GM12878 (cell line): ENCODE results near the gene PLEKHD1. TPM values are rescaled to one million over a fixed set of nuclear protein-coding genes. Genes with fewer than 3 reads are reported as not detected.

ENCODE experiments used
- ATAC-seq: fragments of 200-7000 bp; cut with Tn5 transposase; 3 replicates; pipeline ENCODE4 v1.9.1; 2020; ENCODE audit warnings: mild to moderate bottlenecking, moderate library complexity
- BruUV-seq: library from RNA; stranded (reverse); fragments of 400-500 nt; replicated peaks from 2 replicates; lab custom pipeline; 2021; lab: Mats Ljungman, UMichigan
- CTCF ChIA-PET: fragments of 300-600 bp; sonication (Branson Sonifier 250); formaldehyde crosslinking; extraction: SDS; loops from one replicate; lab custom pipeline; 2021; ENCODE audit warnings: inconsistent platforms; lab: Yijun Ruan, JAX
- POLR2A ChIA-PET: fragments of 350-600 bp; formaldehyde crosslinking; extraction: SDS; loops from one replicate; lab custom pipeline; 2021; ENCODE audit warnings: inconsistent platforms; lab: Charles Lee
- RAD21 ChIA-PET: fragments of 300-600 bp; sonication (Branson Sonifier 250); formaldehyde crosslinking; loops from one replicate; lab custom pipeline; 2023; ENCODE audit warnings: antibody characterized with exemption; ENCODE audit not compliant: unreplicated experiment; lab: Charles Lee
- SMC1A ChIA-PET: fragments of 300-600 bp; sonication (Branson Sonifier 250); formaldehyde crosslinking; loops from one replicate; lab custom pipeline; 2023; ENCODE audit not compliant: unreplicated experiment, uncharacterized antibody; lab: Charles Lee
- DNase-seq: peaks from one replicate; pipeline ENCODE4 v3.0.0-alpha.2; 2011; ENCODE audit warnings: low read depth, low spot score
- FAIRE-seq: peaks from 3 replicates; lab custom pipeline; 2011; peaks lifted over from hg19 to GRCh38; lab: Jason Lieb, UNC
- H2AFZ ChIP-seq: 2 replicates; pipeline ENCODE4 v1.6.0; 2011; ENCODE audit warnings: low read depth, low read length, control low read depth; ENCODE audit not compliant: control insufficient read depth
- H3K27ac ChIP-seq: 2 replicates; pipeline ENCODE4 v1.5.1; 2011; ENCODE audit warnings: control low read depth; ENCODE audit not compliant: control insufficient read depth, insufficient read depth
- H3K27me3 ChIP-seq, 2 experiments: replicated peaks in 1 of 2; 2 replicates each; pipeline versions ENCODE4 v1.6.0 to v1.6.1; 2011; ENCODE audit warnings: low read length in 1 of 2; ENCODE audit not compliant: control insufficient read depth in 2 of 2, insufficient read depth in 2 of 2
- H3K36me3 ChIP-seq, 2 experiments: 2 replicates each; pipeline ENCODE4 v1.5.1; 2011; ENCODE audit warnings: low read length in 1 of 2; ENCODE audit not compliant: control insufficient read depth in 2 of 2, insufficient read depth in 2 of 2
- H3K4me1 ChIP-seq: 2 replicates; pipeline ENCODE4 v1.6.1; 2011; ENCODE audit warnings: mild to moderate bottlenecking, low read length, moderate library complexity, mixed read lengths; ENCODE audit not compliant: control insufficient read depth, insufficient read depth
- H3K4me2 ChIP-seq: 2 replicates; pipeline ENCODE4 v1.6.0; 2011; ENCODE audit warnings: control low read depth; ENCODE audit not compliant: control insufficient read depth, insufficient read depth
- H3K4me3 ChIP-seq: fragments of 200-600 bp; sonication (generic); 2 replicates; pipeline ENCODE4 v1.5.1; 2016
- H3K79me2 ChIP-seq: 2 replicates; pipeline ENCODE4 v1.6.0; 2011; ENCODE audit warnings: low read length; ENCODE audit not compliant: control insufficient read depth, insufficient read depth
- H3K9ac ChIP-seq: 2 replicates; pipeline ENCODE4 v1.8.0; 2011; ENCODE audit warnings: low read length, control low read depth, mixed read lengths; ENCODE audit not compliant: control insufficient read depth, insufficient read depth
- H3K9me3 ChIP-seq: replicated peaks from 3 replicates; pipeline ENCODE4 v1.5.1; 2011; ENCODE audit warnings: mild to moderate bottlenecking, low read length; ENCODE audit not compliant: control insufficient read depth, insufficient read depth
- H4K20me1 ChIP-seq: 2 replicates; pipeline ENCODE4 v1.6.0; 2011; ENCODE audit not compliant: control insufficient read depth, insufficient read depth
- ATF7 ChIP-seq: fragments of 450-650 bp; IDR thresholded peaks from 2 replicates; pipeline ENCODE4 v1.6.1; 2016; ENCODE audit warnings: low read depth, mild to moderate bottlenecking
- CEBPZ ChIP-seq: fragments of 150-350 bp; IDR thresholded peaks from 2 replicates; pipeline ENCODE4 v1.6.1; 2016; ENCODE audit warnings: low read depth, low read length
- RELB ChIP-seq: fragments of 450-650 bp; IDR thresholded peaks from 2 replicates; pipeline ENCODE4 v1.6.1; 2017; ENCODE audit warnings: low read depth, mild to moderate bottlenecking, moderate library complexity
- SIX5 ChIP-seq: IDR thresholded peaks from 2 replicates; pipeline ENCODE4 v1.6.1; 2011; ENCODE audit warnings: mild to moderate bottlenecking, low read depth, low read length, moderate library complexity; ENCODE audit not compliant: severe bottlenecking
- SP1 ChIP-seq: IDR thresholded peaks from one replicate; pipeline ENCODE4 v1.6.1; 2011; ENCODE audit warnings: low read depth, low read length
- TARDBP ChIP-seq: IDR thresholded peaks from 2 replicates; pipeline ENCODE4 v1.6.1; 2016; ENCODE audit warnings: borderline replicate concordance
- TBL1XR1 ChIP-seq: IDR thresholded peaks from 2 replicates; pipeline ENCODE4 v1.6.1; 2012; ENCODE audit warnings: low read depth, low read length, improper control_type of control experiment
- TCF3 ChIP-seq: IDR thresholded peaks from 2 replicates; pipeline ENCODE4 v1.6.1; 2012; ENCODE audit warnings: low read depth, mild to moderate bottlenecking, low read length, borderline replicate concordance; ENCODE audit not compliant: insufficient read depth
- WGBS: methylation state at CpG from one replicate; pipeline ENCODE4 v1.1.6; 2016; ENCODE audit warnings: low lambda C conversion rate; ENCODE audit not compliant: insufficient replicate concordance, insufficient coverage; ENCODE audit errors: missing lambda C conversion rate; 5-methylcytosine and 5-hydroxymethylcytosine counted together
- in situ Hi-C: fragments of 300-500 bp; cut with MboI; formaldehyde crosslinking; loops from 9 replicates; pipeline ENCODE4 v1.14.3; 2018; ENCODE audit warnings: mixed read lengths
- intact Hi-C: fragments of 100-400 bp; cut with micrococcal nuclease; formaldehyde crosslinking; loops from one replicate; pipeline ENCODE4 v1.14.2; 2022; ENCODE audit not compliant: unreplicated experiment
- polyA plus RNA-seq, 11 experiments: library from polyadenylated mRNA; depleted of rRNA in 4 of 11; unstranded in 6 of 11; stranded (reverse) in 5 of 11; fragments of >200 nt; fragmentation: Nextera tagmentation in 4 of 11; fragmentation: Illumina TruSeq in 1 of 11; extraction: Ambion mirVana in 4 of 11; extraction: Trizol in 1 of 11; gene quantifications; 1 replicate in 1 of 11; 2 replicates in 10 of 11; pipeline versions ENCODE4 v1.2.1 to v1.2.3, GENCODE V29; 2011 to 2016; ENCODE audit warnings: inconsistent platforms in 2 of 11, missing spikeins in 2 of 11, low read depth in 1 of 11
- total RNA-seq, 4 experiments: library from RNA; depleted of rRNA in 3 of 4; stranded (reverse); fragments of >200 nt in 3 of 4; fragmentation: Illumina TruSeq in 1 of 4; extraction: Trizol in 1 of 4; gene quantifications; 2 replicates each; pipeline versions ENCODE4 v1.2.1 to v1.2.3, GENCODE V29; 2013 to 2021
- TF ChIP-seq, protein P1 (sequence below): fragments of 450-650 bp; IDR thresholded peaks from 2 replicates; pipeline ENCODE4 v1.6.1; 2017; ENCODE audit warnings: antibody characterized with exemption, mild to moderate bottlenecking, moderate library complexity
- TF ChIP-seq, protein P2 (sequence below): fragments of 450-650 bp; formaldehyde crosslinking; IDR thresholded peaks from 2 replicates; pipeline ENCODE4 v1.5.0; 2022; ENCODE audit warnings: mild to moderate bottlenecking, missing genetic modification characterization

The PLEKHD1 gene
- total and polyA plus RNA-seq, 10 of the 15 experiments (the other 5 are each of a cell fraction or from before 2014, with no cell fraction given) = 0.01 to 0.08 (median 0.04) TPM; not detected in 6

DNA sequence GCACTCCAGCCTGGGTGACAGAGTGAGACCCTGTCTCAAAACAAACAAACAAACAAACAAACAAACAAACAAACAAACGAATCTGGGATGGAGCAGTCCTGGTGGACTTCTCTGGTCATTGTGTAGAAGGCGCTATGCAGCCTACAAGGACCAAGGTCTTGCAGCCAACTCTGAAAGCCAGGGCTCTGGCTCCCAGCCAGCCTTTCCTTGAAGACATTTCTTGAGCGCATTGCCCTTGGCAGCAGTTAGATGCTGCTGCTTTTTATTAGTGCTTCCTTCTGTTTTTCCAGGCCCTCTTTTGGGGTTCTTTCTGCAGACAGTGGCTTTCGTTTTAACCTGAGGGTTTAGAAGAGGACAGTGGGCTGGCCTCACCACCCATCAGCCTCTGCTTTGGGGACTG lies 70.0 kb downstream of the PLEKHD1 start:
- TF ChIP-seq TBL1XR1 = no peak
- TF ChIP-seq, protein P1, sequence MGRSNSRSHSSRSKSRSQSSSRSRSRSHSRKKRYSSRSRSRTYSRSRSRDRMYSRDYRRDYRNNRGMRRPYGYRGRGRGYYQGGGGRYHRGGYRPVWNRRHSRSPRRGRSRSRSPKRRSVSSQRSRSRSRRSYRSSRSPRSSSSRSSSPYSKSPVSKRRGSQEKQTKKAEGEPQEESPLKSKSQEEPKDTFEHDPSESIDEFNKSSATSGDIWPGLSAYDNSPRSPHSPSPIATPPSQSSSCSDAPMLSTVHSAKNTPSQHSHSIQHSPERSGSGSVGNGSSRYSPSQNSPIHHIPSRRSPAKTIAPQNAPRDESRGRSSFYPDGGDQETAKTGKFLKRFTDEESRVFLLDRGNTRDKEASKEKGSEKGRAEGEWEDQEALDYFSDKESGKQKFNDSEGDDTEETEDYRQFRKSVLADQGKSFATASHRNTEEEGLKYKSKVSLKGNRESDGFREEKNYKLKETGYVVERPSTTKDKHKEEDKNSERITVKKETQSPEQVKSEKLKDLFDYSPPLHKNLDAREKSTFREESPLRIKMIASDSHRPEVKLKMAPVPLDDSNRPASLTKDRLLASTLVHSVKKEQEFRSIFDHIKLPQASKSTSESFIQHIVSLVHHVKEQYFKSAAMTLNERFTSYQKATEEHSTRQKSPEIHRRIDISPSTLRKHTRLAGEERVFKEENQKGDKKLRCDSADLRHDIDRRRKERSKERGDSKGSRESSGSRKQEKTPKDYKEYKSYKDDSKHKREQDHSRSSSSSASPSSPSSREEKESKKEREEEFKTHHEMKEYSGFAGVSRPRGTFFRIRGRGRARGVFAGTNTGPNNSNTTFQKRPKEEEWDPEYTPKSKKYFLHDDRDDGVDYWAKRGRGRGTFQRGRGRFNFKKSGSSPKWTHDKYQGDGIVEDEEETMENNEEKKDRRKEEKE = no peak
- TF ChIP-seq TARDBP = no peak
- TF ChIP-seq, protein P2, sequence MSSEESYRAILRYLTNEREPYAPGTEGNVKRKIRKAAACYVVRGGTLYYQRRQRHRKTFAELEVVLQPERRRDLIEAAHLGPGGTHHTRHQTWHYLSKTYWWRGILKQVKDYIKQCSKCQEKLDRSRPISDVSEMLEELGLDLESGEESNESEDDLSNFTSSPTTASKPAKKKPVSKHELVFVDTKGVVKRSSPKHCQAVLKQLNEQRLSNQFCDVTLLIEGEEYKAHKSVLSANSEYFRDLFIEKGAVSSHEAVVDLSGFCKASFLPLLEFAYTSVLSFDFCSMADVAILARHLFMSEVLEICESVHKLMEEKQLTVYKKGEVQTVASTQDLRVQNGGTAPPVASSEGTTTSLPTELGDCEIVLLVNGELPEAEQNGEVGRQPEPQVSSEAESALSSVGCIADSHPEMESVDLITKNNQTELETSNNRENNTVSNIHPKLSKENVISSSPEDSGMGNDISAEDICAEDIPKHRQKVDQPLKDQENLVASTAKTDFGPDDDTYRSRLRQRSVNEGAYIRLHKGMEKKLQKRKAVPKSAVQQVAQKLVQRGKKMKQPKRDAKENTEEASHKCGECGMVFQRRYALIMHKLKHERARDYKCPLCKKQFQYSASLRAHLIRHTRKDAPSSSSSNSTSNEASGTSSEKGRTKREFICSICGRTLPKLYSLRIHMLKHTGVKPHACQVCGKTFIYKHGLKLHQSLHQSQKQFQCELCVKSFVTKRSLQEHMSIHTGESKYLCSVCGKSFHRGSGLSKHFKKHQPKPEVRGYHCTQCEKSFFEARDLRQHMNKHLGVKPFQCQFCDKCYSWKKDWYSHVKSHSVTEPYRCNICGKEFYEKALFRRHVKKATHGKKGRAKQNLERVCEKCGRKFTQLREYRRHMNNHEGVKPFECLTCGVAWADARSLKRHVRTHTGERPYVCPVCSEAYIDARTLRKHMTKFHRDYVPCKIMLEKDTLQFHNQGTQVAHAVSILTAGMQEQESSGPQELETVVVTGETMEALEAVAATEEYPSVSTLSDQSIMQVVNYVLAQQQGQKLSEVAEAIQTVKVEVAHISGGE (CRISPR knock-in tag) = no peak
- no peak for TF ChIP-seq ATF7
- TF ChIP-seq SP1 = no peak
- no peak for TF ChIP-seq TCF3
- no peak for TF ChIP-seq RELB
- TF ChIP-seq SIX5 = no peak
- TF ChIP-seq CEBPZ = no peak
- TF ChIP-seq, all 136 proteins: peak for 0
- Histone ChIP-seq H2AFZ (no peak overlapping the region), H3K9me3 (no peaks in the 10 kb centered on the region), H3K4me3 (no peak overlapping the region), H3K27ac (no peak overlapping the region), H4K20me1 (no peaks in the 10 kb centered on the region), H3K4me1 (no peaks in the 10 kb centered on the region), H3K36me3 (no peaks in the 10 kb centered on the region), H3K4me2 (no peak overlapping the region), H3K79me2 (no peaks in the 10 kb centered on the region), H3K27me3 (no peaks in the 10 kb centered on the region; a peak in 2 of 4 replicates), H3K9ac (no peak overlapping the region)
- ChIA-PET RAD21 (no interaction called here), POLR2A (no interaction called here), SMC1A (no interaction called here), CTCF (no interaction called here)
- in situ Hi-C loops (no loop called here), intact Hi-C loops (no loop called here)
- 17% methylated on average over 4 of the region's 4 CpGs for WGBS
- no peak for FAIRE-seq
- no TSS peak for BruUV-seq
- no peak for DNase-seq
- ATAC-seq = no peak
